Urothelium cell line (cell line): Measurements from ENCODE around the gene HES3.
A peak's percentile ranks its signal among the peaks of the same experiment; 100 is the strongest.

ENCODE experiments used
- DNase-seq: peaks from one replicate; pipeline ENCODE4 v3.0.0; 2011; ENCODE audit warnings: low spot score, mixed read lengths
- FAIRE-seq: peaks from 2 replicates; lab custom pipeline; 2011; peaks lifted over from hg19 to GRCh38; lab: Jason Lieb, UNC

The HES3 gene, protein sequence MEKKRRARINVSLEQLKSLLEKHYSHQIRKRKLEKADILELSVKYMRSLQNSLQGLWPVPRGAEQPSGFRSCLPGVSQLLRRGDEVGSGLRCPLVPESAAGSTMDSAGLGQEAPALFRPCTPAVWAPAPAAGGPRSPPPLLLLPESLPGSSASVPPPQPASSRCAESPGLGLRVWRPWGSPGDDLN

DNA sequence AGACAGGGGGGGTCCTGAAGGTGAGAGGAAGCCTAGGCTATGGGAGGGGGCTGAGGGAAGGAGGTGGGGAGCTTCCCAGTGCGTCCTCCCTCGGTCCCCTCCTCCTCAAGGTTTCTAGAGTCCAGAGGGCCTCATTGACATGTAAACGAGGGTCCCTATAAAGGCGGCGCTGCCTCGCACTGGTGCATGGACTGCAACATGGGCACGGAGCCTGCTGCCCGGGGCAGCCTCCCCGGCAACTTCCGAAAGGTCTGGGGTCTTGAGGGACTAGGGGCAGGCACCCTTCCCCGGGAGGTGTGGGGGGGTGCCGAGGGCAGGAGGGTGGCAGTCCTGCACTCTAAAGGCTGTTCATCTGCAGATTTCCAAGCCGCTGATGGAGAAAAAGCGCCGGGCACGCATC is at the start of gene HES3:
HES3 (plus strand) TSS at position 187 of the 400 bp plus-strand sequence; CDS start at position 374, 187 bp downstream.
- DNase-seq, result no peak
- no peak for FAIRE-seq

DNA sequence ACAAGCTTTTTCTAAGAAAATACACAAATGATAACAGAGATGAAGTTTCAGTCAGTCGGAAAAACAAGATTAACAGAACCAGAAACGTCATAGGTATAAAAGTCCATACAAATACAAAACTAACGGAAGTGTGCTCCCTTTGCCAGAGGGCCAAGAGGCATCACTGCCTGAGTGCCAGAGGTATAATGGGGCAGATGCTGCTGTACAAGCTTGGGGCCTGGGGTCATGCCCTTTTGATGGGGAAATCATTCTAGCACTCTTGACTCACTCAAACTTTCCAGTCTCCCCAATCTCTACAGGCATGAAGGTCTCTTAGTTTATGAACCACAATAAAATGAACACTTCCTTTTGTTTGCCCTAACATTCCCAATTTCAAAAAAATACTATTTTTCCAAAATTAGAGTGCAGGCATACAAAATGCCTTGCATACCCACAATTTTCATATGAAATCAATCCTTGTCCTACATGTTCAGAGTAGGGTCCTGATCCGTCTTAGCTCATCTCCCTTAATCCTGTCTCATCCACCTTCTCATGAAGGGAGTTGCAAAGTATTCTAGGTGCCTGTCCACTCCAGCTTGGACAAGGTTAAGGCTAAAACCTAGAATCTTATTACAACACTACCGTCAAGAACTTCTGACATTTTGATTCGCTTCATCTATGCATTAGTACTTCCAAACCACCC is 46.1 kb upstream of the HES3 start:
- DNase-seq (no peak), FAIRE-seq (no peak)

DNA sequence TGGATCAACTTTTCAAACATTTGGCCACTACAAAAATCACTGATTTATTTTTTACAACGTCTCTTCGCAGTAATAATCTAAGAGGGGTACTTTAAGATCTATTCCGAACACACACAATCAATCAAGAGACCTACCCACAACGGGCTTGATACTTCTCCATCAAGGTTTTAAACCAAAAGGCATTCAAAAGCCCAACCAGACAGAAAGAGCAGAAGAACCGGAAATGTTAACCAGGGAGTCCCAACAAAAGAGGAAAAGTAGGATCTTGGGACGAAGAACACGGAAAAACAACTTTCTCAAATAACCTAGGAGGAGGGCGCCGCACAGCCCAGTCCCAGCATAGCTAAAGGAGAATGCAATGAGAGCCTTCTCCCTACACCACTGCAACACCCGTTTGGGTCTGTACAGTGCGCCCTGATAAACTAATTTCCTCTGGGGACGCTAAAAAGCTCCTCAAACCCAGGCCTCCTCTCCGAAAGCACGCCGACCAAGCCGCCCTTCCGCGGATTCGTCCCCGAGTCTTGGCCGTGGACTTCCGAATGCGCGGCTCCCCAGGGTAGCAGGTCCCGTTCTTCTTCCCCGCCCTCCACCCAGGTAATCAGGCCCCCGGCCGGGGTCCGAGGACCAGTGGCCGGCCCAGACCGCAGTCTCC is 45.2 kb upstream of the HES3 start:
- DNase-seq, result no peak
- FAIRE-seq, result no peak

DNA sequence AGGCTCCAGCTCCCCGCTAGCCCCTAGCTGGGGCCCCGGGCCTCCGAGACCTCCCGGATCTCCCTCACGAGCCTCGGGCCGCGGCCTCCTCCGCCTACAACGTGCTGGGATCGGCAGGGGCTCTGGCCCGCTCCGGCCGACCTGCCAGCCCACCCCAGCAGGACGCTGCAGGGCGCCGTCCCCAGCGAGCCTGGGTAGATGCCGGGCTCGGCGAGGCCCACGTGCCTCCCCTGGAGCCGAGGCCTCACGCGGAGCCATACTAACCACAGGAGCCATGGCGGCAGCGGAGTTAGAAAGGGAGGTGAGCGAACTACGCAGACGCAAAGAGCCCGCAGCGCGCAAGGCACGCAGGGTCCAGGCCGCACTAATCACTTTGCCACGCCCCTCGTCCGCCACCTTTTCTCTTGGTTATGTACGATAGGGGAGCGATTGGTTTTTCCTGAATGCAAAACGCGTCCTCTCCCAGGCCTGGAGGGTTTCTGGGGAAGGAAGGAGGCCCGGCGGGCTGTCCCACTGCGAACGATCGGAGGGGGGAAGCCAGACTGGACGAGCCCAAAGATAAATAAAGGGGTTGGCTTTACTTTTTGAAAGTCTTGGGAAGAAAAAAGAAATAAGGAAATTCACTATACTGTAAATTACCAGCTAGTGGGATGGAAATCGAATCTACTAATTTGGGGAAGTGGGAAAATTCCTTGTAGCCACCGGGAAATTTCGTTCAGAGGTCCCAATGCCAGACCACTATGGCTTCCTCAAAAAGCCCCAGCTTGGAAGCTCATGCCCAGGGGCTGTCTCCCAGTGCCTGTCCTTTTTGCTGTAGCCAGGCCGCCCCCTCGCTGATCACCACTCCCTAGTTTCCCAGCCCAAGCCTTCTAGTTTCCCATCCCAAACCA is 44.4 kb upstream of the HES3 start, which contains the start of gene RPL22:
RPL22 (minus strand) TSS at position 298 of the 890 bp plus-strand sequence; CDS start at position 276, 22 bp downstream.
- FAIRE-seq (no peak), DNase-seq (peak; percentile 88)

DNA sequence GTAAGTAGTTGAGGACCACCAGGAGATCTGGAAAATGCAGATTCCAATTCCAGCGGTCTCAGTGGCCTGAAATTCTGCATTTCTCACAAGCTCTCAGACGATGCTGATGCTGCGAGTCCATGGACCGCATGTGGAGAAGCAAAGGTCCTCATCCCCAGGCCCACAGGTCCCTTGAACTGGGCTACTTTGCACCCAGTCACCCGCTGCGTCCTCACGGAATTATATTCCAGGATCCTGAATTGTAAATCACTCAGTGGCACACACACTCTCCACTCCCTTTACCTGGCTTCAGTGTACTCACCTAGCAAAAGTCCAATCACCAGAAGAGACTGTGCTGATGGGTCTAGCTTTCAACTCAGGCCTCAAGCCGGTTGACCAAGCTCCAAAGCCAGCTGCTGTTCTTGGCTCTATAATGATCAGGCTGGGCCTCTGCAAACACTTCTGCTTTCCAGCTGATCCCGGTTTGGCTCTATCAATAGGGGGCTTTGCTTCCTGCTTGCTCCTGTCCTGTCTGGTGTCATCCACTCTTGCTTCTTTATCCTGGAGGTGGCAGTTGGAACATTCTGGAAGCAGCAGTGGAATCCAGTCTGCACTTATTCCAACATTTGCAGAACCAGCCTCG is 43.7 kb upstream of the HES3 start:
- no peak for DNase-seq
- no peak for FAIRE-seq

DNA sequence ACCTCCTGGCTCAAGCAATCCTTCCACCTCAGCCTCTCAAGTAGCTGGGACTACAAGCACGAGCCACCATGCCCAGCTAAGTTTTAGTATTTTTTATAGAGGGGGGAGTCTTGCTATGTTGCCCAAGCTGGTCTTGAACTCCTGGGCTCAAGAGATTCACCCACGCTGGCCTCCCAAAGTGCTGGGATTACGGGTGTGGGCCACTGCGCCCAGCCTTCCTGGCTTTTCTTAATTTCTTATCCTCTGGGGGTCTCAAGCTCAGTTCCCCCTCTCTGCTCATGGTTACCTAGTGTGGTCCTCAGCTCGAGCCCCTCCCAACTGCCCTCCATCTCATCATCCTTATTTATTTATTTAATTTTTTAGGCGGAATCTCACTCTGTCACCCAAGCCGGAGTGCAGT is 41.7 kb upstream of the HES3 start:
- no peak for FAIRE-seq
- DNase-seq, result no peak

DNA sequence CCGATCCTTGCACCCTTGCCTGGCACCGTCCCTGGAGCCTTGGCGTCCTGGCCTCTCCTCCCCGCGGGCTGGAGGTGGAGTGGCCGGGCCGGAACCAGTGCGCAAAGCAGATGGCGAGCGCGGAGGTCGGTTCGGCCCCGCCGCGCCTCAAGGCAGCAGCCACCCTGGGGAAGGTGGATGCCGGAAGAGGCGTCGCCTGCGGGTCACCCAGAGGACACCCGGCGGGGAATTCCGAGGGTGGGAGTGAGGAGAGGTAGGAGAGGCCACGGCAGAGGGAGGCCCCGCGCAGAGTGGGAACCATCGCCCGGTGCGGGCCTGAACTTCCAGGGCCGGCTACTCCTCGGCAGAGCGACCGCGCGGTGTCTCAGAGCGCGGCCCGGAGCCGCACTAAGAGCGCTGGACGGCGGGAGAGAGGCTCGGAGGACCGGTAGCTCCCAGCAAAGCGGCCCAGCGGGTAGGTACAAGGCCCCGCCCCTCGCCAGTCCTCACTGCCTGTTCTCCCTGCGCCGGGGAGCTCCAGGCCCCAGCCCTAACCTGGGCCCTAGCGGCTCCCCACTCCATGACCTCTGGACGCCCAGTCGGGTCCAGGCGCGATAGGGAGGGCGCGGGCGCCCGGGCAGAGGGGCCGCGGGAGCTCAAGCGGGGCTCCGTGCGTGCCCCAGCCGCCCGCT is 38.0 kb upstream of the HES3 start, which contains the start of gene RNF207:
RNF207 (plus strand) TSS at position 271 of the 671 bp plus-strand sequence. CDS start 417 bp downstream, outside the sequence.
- DNase-seq (peak; percentile 83), FAIRE-seq (no peak)

DNA sequence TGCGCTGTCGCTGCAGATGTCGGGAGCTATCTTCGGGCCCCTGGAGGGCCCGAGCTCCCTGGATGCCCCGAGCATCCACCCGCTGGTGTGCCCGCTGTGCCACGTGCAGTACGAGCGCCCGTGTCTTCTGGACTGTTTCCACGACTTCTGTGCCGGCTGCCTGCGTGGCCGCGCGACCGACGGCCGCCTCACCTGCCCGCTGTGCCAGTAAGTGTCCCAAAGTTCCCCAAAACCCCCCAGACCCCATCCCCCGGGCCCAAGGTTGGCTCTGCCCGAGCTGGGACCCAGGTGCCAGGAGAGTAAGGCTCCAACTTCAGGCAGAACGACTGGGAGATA is 37.5 kb upstream of the HES3 start:
- no peak for DNase-seq
- FAIRE-seq, result no peak

DNA sequence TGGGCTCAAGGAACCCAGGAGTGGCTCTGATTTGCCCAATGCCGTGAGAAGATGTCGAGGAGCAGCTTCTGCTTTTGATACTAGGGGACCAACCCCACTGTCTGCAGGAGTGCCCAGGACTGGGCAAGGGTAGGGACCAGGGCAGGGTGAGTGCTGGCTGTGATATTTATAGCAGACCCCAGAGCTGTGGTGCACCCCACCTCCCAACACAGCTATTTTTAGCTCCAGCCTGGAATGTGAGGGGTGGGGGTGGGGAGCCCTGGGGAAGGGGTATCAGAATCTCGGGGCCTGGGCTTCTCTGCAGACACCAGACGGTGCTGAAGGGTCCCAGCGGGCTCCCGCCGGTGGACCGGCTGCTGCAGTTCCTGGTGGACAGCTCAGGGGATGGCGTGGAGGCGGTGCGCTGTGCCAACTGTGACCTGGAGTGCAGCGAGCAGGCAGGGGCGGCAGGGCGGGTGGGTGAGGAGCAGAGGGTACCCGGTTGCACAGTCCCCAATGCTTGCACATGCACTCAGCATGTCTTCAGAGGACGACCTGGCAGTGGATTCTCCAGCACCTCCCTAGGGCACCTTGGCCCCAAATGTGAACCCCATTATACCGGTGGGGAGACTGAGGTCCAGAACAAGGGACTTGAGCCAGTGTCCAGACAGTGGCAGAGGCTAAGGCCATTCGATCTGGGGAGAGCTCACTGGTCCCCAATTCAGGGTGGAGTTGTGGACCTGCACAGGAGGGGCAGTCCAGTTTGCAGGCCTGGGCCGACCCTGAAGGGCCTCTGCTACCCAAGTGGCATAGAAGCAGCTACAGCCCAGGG is 36.7 kb upstream of the HES3 start:
- FAIRE-seq, result no peak
- DNase-seq, result no peak

DNA sequence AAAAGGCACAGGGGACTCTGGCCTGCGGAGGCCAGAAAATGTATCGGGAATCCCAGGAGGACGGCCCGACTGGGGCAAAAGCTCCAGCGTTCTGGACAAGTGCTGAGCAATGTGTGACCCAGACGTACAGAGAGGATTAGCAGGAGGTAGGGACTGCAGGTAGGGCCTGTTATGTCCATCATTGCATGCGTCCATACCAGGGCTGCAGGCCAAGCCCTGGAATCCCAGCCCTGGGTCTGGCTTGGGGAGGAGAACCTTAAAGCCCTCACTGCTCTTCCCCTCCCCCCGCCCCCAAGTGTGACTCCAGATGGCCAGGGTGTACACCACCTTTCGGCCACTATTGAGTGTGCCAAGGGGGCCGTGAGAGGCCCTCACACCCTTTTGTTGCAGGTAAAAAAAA is 36.1 kb upstream of the HES3 start:
- no peak for FAIRE-seq

DNA sequence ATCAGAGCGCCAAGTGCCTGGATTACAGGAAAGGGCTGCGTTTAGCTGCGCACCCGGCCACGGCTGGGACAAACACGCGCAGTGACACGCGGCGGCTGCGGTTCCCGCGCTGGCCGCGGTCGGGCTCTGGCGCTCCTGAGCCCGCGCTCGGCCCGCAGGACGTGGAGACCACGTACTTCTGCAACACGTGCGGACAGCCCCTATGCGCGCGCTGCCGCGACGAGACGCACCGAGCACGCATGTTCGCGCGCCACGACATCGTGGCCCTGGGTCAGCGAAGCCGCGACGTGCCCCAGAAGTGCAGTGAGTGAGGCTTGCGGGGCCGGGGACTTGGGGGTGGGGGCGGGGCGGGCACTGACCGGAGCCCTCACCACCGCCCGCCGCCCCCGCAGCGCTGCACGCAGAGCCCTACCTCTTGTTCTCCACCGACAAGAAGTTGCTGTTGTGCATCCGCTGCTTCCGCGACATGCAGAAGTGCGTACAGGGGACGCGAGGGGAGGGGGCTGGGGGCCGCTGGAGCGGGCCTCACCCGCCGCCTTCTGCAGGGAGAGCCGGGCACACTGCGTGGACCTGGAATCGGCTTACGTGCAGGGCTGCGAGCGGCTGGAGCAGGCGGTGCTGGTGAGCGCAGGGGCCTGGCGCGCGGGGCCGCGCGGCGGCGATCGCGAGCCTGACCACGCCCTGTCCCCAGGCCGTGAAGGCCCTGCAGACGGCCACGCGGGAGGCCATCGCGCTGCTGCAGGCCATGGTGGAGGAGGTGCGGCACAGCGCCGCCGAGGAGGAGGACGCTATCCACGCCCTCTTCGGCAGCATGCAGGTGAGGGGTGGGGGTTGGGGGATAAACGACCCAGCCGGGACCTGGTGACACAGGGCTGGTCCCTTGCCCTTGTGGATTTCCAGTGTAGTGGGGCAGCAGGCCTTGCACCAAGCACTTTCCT is 35.0 kb upstream of the HES3 start:
- FAIRE-seq (no peak), DNase-seq (no peak)

More for the DNA sequence above, 36.1 kb upstream of the HES3 start:
- DNase-seq, result no peak

DNA sequence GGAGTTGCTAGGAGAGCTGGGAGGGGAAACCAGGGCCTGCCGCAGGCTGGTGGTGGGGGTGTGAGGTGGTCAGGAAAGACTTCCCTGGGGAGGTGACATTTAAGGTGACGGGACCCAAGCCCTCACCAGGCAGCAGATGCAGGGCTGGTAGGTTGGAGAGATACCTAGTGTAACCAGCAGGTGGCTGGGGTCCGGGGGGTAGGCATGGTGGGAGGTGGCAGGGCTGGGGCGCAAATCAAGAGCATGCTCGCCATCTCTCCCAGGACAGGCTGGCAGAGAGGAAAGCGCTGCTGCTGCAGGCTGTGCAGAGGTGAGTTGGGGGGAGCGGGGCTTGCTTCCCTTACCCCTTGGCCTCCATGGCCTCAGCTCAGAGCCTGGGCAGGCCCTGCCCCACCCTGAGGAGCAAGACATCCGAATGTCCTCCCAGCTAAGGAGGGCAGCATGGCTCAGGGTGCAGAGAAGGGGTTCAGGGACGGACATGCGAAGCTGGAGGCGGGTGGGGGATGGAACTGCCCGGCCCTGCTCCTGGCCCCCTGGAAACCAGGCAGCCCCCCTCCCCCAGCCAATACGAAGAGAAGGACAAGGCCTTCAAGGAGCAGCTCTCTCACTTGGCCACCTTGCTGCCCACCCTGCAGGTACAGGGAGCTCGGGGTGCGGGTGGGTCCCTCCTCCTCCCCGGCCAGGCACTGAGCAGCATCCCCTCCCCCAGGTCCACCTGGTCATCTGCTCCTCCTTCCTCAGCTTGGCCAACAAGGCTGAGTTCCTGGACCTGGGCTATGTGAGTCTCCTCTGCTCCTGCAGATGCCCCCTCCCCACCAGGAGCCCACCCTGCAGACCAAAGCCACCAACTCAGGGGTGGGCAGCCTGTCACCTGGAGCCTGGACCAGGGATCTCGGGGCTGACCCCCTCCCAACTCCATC is 34.1 kb upstream of the HES3 start:
- FAIRE-seq, result no peak
- no peak for DNase-seq

DNA sequence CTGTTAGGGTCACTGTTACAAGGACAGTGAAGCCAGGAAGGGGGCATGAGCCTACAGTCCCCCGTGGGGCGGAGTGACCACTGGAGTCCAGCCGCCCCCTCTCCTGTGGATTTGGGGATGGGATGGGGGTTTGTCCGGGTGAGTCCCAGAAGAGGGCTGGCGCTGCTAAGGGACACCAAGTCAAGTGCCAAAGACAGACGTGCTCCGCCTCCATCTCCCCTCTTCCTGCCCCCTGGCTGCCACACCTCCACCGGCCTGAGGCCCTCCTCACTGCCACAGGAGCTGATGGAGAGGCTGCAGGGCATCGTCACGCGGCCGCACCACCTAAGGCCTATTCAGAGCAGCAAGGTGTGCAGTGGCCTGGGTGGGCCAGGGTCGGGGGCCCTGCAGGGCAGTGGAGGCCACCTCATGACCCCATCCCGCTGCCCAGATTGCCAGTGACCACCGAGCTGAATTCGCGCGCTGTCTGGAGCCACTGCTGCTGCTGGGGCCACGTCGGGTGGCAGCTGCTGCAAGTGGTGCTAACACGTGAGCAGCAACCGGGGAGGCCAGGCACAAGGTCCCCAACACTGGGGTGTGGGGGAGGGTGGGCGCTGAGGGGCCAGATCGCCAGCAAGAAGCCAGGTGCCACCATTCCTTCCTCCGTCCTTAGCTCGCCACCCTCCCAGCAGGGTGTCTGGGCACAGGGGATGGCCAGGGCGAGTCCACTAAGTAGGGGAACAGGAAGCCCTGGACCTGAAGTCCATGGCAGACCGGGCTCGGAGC is 33.2 kb upstream of the HES3 start:
- DNase-seq (no peak), FAIRE-seq (no peak)

DNA sequence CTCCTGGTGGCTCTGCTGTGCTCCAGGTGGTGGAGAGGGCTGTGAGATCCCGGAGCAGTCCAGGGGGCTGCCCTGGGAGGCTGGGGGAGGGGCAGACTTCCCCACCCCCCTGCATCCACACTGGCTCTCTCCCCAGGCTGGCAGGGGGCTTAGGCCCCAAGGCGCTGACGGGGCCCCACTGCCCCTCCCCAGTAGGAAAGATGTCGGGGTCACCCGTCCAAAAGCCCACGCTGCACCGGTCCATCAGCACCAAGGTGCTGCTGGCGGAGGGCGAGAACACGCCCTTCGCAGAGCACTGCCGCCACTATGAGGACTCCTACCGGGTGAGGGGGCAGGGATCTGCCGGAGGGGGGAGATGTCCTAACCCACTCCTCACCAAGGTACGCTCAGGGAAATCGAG is 32.2 kb upstream of the HES3 start:
- no peak for DNase-seq
- FAIRE-seq, result no peak

DNA sequence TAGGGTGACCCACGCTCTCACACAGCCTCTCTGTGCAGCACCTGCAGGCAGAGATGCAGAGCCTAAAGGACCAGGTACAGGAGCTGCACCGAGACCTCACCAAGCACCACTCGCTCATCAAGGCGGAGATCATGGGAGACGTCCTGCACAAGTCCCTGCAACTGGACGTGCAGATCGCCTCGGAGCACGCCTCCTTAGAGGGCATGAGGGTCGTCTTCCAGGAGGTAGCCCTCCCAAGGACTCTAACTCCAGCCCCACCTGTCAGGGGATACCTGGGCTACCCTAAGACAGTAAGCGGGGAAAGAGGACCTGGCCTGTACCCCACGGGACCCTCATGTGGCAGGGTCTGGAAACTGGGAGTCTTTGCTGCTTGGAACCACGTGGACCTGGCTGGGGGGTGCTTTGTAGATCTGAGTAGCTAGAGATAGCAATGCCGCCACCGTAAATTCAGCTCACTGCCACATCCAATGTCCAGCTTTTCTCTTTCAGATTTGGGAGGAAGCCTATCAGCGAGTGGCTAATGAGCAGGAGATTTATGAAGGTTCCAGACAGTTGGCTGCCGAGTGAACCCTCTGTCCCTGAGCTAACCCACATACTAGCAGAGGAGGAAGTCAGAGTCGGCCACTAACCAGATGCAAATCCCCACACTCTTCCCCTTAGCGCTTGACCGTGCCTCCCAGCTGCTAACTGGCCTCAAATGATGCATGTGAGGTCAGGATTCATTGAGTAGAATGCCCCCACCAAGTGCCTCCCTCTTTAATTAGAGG is 31.6 kb upstream of the HES3 start:
- DNase-seq (no peak), FAIRE-seq (no peak)
